HG03108 (cell line): ENCODE results near the gene EPS15.
"Not testable (repeated sequence)": the region's sequence is repeated elsewhere in the genome, so short reads cannot be mapped to it uniquely, and the experiment has no call there.

ENCODE experiments used
- ATAC-seq: cut with Tn5 transposase; IDR thresholded peaks from one replicate; pipeline ENCODE4 v1.9.1; 2021; ENCODE audit warnings: moderate library complexity; ENCODE audit not compliant: unreplicated experiment

Gene EPS15

DNA sequence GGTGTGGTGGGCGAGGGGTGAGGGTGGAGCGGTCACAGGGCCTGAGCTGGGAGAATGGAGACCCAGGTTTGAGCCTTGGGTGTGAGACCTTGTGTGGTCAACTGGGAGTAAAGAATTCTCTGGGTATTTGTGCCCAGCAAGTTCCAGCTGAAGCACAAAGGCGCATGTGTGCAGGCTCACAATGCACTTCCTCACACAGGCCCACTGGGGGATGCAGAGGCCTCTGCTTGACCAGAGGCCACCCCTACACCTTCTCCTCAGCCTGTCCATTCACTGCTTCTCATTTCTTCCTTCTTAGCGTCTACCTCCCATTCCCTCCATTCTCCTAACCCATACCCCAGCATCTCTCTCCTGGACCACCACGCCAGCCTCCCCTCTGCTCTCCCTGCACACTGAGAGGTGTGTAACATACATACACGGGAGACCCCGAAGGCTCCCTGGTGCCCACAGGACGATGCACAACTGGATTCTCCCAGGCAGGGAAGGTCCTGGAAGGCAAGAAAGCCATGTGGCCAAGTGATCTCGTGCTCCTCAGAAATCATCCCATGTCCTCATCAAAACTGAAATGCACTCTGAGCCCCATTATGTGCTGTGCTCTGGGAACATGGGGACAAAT is 176.4 kb downstream of the EPS15 start:
- no peak for ATAC-seq

DNA sequence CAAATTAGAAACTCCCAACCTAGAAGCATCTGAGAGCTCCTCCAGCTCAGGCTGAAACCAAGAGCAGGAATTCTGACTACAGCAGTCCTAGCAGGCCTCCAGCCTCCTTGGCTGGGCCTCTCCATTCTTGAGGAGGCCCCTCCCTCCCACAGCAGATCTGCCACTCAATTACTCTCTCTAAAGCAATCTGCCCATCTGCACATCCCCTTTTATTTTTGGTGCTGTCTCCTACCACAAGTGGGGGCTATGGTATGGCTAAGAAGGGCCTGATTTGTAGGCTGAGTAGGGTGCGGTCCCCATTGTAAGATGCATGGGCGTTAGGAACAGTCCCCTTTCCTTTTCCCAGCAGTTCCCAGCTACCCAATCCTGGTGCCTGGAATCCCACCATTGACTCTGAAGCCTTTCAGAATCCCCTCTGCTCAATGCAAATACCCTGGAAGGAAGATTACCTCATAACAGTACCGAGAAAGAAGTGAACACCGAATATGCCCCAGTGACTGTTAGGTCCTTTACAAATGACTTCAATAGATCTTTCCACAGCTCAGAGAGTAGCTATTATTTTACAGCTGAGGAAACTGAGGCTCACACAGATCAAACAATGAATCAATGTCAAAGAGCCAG is 177.1 kb downstream of the EPS15 start:
- peak; percentile 56 for ATAC-seq

DNA sequence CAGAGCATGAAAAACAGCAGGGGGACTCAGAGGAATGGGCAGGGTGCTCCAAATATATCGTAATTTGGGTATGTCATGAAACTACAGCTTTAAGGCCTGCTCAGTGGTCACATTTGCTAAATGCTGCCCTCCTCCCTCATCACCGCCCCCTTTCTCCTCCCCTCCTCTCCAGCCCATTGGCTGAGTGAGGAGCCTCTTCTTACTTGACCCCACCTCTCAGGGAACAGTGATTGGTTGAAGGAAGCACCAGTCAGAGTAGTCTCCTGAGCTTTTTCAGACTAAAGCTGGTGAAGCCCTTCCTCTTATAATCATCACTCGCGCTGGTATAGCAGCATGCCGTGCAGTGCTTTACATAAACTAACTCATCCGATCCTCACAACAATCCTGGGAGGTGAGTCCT is 178.7 kb downstream of the EPS15 start:
- no peak for ATAC-seq

GRCh38 chr1:51336711-51337110 is 182.4 kb downstream of the EPS15 start:
- ATAC-seq: no peak

DNA sequence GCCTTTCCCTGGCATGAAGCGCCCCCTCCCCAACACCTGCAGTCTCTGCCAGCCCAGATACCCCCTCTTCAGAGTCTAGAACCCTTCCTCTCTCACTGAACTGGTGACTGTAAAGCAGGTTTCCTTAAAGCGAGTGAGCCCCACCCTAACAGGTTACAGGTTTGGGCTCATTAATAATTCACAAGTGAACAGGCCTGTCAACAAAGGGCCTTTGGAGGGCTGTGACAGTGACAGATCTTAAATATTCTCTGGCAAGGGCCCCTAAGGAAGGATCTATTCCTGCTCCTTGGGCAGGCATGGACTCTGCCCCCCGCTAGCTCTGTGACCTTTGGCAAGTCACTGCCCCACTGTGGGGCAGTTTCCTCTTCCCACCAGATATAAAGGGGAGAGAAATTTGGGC is 183.1 kb downstream of the EPS15 start:
- ATAC-seq: no peak

DNA sequence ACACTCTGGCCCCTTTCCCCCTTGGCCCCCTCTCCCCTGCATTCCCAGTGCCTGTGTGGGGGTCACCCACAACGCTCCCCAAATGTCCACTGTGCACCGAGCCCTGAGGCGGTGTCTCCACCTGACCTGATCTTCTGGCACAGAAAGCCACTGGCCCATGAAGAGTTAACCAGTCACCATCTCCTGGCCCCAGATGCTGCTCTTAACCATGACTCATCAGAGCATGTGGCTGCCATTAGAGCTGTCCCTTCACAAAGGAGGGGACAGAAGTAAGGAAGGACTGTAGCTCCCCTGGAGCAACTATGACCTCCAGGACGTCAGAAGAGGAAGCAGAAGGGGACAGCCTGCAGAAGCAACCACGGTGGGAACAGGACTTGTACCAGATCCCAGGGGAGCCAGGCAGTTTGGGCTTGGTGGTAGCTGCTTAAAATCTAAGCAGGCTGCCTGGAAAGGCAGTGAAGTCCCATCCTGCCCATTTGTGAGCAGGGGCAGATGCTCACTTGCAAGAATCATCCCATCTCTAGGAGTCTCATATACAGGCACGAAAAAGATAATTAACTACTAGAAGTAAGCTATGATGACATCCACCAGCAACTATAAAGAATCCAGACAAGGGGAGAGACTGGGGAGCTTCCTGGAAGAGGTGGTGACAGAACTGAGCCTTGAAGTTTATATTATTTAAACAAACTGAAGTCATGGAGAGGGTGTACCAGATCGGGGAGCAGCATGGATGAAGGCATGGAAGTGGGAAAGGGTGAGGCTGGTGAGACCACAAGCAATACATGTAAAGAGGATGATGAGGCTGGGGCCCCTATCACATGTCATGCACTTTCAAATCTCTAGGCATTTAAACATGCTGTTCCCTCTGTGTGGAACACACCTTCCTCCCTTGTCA is 187.6 kb downstream of the EPS15 start:
- ATAC-seq: peak; percentile 52

DNA sequence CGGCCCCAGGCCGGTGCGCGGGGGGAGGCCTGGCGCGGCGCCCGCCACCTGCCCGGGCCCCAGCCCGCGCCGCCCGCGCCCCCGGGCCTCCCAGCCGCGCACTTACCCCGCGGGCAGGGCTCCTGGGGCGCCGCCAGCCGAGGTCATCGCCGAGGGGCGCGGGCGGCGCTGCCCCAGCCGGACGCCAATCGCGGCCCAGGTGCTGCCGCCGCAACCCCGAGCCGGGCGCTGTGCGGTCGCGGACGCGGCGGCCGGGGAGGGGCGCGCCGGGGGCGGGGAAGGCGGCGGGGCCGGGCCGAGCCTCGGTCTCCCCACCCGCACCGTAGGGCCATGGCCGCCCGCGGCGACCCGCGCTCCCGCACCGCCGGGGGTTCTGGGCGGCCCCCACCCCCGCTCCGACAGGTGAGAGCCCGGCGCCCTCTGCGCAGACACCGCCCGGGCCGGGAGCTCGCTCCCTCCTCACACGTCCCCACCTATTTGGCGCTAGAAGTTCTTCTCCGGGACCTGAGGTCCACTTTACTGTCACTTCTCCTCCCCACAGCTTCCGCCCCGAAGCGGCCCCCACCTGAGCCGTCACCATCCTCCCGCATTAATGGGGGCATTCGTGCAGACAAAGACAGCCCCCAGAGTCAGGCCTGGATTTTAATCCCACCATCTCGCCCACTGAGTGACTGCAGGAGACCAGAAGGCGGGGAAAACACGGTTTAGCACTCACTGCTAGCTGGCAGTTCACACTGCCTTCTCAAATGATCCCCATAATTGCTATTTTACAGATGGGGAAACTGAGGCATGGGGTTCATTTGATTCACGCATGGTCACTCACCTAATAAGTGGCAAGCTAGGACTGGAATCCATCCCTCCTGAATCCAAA is 188.5 kb downstream of the EPS15 start, which contains the start of gene TTC39A:
TSS of gene TTC39A (minus strand) at position 232 of the 871 bp plus-strand sequence. CDS start at position 147, 85 bp downstream.
- ATAC-seq: no peak

GRCh38 chr1:51329443-51330325 is 189.4 kb downstream of the EPS15 start:
- ATAC-seq: no peak

GRCh38 chr1:51328926-51329325 is 190.1 kb downstream of the EPS15 start:
- no peak for ATAC-seq

DNA sequence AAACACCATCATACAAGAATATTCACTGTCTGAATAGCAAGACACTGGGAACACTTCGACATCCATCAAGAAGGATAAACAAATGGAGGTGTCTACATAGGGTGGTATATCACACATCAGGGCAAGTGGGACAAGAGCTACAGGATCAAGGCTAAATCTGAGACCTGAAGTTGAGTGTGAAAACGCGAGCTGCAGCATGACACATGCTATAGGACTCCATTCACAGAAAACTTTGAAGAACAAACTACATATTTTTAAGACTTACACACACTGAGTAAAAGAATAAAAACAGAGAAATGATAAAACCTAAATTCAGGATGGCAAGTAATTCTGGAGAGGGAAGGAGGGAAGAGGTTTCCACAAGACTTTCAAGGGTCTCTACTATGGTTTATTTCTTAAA is 190.8 kb downstream of the EPS15 start:
- no peak for ATAC-seq

DNA sequence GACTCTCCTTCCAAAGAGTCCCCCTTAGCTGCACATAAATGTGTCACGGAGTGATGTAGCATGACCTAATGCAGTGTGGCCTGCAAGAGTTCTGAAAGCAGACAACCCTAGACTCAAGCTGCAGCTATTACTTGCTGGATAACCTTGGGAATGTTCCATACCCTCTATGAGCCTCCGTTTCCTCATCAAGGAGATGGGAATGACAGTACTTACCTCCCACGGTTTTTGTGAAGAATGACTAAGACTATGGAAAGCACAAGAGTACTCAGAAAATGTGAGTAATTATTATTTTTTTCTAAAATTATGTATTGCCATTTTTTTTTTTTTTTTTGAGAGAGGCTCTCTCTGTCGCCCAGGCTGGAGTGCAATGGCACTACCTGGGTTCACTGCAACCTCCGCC is 191.7 kb downstream of the EPS15 start:
- ATAC-seq: no peak

DNA sequence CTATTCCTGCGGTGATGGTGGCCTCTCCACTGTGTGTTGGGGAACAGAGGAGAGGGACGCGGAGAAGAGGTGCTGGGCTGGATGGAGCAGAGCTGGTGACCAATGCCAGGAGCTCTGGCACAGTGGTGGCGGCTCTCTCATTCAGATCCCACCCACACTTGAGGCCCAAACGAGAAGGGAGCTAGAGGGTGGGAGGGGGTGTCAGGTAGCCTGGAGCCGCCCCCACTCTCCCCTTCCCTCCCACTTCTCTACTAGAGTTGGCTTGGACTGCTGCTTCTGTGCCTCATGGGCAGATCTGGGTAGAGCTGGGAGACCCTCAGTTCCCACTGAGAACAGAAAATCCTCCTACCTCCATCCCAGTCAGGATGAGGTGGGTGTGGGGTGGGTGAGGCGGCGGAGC is 192.2 kb downstream of the EPS15 start:
- no peak for ATAC-seq

GRCh38 chr1:51325878-51326755 is 192.9 kb downstream of the EPS15 start:
- no peak for ATAC-seq

- no peak for ATAC-seq
These were observed 193.7 kb downstream of the EPS15 start for GRCh38 chr1:51325391-51325790.

GRCh38 chr1:51325011-51325385 is 194.1 kb downstream of the EPS15 start:
- ATAC-seq: not testable (repeated sequence)

GRCh38 chr1:51324251-51325010 is 194.6 kb downstream of the EPS15 start:
- no peak for ATAC-seq

- no peak for ATAC-seq
These were observed 195.3 kb downstream of the EPS15 start for GRCh38 chr1:51323778-51324177.

- ATAC-seq: no peak
These were observed 196.5 kb downstream of the EPS15 start for GRCh38 chr1:51322417-51323101.
